GM12892 (cell line): ENCODE results near the gene USP35.

Source experiments
- DNase-seq: peaks from one replicate; pipeline ENCODE4 v3.0.0; 2011; ENCODE audit not compliant: insufficient read length
- FAIRE-seq: peaks from 2 replicates; lab custom pipeline; 2011; peaks lifted over from hg19 to GRCh38; lab: Jason Lieb, UNC
- POLR2A ChIP-seq: IDR thresholded peaks from 2 replicates; pipeline ENCODE4 v1.6.1; 2011; ENCODE audit warnings: low read depth, low read length, control low read depth
- POLR2AphosphoS5 ChIP-seq: IDR thresholded peaks from 2 replicates; pipeline ENCODE4 v1.6.1; 2011; ENCODE audit warnings: low read depth, low read length, control low read depth
- TAF1 ChIP-seq: IDR thresholded peaks from 2 replicates; pipeline ENCODE4 v1.6.1; 2011; ENCODE audit warnings: low read depth, mild to moderate bottlenecking, control low read depth, low read length, borderline replicate concordance

The USP35 gene

GRCh38 chr11:78190374-78190773 is 1.7 kb downstream of the USP35 start:
- FAIRE-seq (no peak), DNase-seq (no peak)

GRCh38 chr11:78190871-78191538 is 2.3 kb downstream of the USP35 start:
- TF ChIP-seq POLR2AphosphoS5, result no peak
- TF ChIP-seq TAF1, result no peak
- no peak for TF ChIP-seq POLR2A
- DNase-seq (no peak), FAIRE-seq (no peak)

More at GRCh38 chr11:78190374-78190773, 1.7 kb downstream of the USP35 start:
- TF ChIP-seq POLR2A (no peak), TAF1 (no peak), POLR2AphosphoS5 (no peak)

GRCh38 chr11:78192223-78192719 is 3.6 kb downstream of the USP35 start:
- TF ChIP-seq POLR2A (no peak), TAF1 (no peak), POLR2AphosphoS5 (no peak)
- DNase-seq (no peak), FAIRE-seq (peak; percentile 66)

DNA sequence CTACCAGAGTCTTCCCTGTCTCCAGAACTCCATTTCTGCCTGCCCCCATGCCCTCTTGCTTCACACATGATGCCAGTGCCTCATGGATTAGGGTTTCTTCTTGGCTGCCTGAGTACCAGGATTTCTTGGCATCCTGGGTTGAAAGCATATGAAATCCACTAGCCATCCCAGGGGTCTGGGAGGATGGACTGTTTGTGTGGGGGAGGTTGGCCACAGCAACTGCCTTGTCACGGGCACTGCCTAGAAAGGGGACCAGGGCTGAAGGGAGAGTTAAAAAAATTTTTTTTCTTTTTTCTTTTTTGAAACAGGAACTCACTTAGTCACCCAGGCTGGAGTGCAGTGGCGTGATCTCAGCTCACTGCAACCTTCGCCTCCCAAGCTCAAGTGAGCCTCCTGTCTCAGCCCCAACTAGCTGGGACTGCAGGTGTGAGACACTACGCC is 4.2 kb downstream of the USP35 start:
- TF ChIP-seq POLR2AphosphoS5 (no peak), TAF1 (no peak), POLR2A (no peak)
- FAIRE-seq, result peak; percentile 14
- DNase-seq, result no peak

GRCh38 chr11:78193806-78194205 is 5.1 kb downstream of the USP35 start:
- DNase-seq, result no peak
- FAIRE-seq, result no peak
- TF ChIP-seq POLR2AphosphoS5 (no peak), POLR2A (no peak), TAF1 (no peak)

GRCh38 chr11:78194490-78194889 is 5.8 kb downstream of the USP35 start:
- FAIRE-seq, result no peak
- TF ChIP-seq TAF1, result no peak
- no peak for TF ChIP-seq POLR2A
- TF ChIP-seq POLR2AphosphoS5, result no peak
- DNase-seq, result no peak

- no peak for DNase-seq
- no peak for TF ChIP-seq TAF1
- no peak for TF ChIP-seq POLR2A
- no peak for TF ChIP-seq POLR2AphosphoS5
- FAIRE-seq, result no peak
Observed at GRCh38 chr11:78195917-78196560, 7.3 kb downstream of the USP35 start.

DNA sequence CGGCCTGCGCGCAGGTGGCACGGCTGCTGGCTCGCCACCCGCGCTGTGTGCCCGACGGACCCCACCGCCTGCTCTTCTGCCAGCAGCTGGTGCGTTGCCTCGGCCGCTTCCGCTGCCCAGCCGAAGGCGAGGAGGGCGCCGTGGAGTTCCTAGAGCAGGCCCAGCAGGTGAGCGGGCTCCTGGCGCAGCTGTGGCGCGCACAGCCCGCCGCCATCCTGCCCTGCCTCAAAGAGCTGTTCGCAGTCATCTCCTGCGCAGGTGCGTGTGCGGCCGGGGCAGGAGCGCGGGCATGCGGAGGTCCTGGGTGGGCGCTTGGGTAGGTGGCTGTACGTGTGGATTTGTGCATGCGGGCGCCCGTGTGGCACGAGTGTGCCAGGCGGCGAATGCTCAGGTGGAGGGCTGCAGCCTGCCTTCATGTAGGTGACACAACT is 8.0 kb downstream of the USP35 start:
- TF ChIP-seq TAF1 (no peak), POLR2AphosphoS5 (no peak), POLR2A (no peak)

GRCh38 chr11:78197816-78198215 is 9.1 kb downstream of the USP35 start:
- FAIRE-seq, result no peak
- DNase-seq, result no peak
- no peak for TF ChIP-seq TAF1
- TF ChIP-seq POLR2A, result no peak
- no peak for TF ChIP-seq POLR2AphosphoS5

More for the DNA sequence above, 8.0 kb downstream of the USP35 start:
- FAIRE-seq (no peak), DNase-seq (no peak)

- FAIRE-seq (peak; percentile 58), DNase-seq (no peak)
- TF ChIP-seq POLR2AphosphoS5 (no peak), TAF1 (no peak), POLR2A (no peak)
Observed at GRCh38 chr11:78199015-78199652, 10.4 kb downstream of the USP35 start.

DNA sequence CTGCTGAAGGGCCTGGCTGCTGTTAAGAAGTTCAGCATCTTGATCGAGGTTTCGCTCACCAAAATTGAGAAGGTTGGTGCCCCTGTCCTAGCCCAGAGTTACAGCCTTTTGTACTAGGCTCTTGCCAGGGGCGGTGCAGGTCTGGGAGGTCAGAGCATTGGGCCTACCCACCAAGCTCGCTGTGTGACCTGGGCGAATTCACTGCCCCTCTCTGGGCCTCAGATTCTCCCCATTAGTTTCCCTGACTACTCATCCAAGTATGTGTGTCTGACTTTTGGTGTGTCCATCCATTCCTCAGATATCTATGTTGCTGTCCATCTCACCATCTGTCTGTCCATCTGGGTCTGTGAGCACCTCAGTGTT is 10.9 kb downstream of the USP35 start:
- FAIRE-seq (no peak), DNase-seq (no peak)
- no peak for TF ChIP-seq POLR2A
- no peak for TF ChIP-seq TAF1
- TF ChIP-seq POLR2AphosphoS5, result no peak

DNA sequence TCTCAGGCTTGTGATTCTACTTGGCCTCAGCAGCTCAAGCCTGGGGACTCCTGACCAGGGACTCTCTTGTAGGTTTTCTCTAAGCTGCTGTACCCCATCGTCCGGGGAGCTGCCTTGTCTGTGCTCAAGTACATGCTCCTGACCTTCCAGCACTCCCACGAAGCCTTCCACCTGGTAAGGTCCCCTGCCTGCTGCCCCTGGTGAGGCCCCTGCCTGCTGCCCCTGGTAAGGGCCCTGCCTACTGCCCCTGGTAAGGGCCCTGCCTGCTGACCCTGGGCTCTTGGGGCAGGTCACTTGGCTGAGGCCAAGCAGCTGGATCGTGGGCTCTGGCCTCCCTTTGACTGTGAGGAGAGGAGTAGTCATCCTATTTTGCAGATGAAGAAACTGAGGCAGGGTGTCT is 11.3 kb downstream of the USP35 start:
- no peak for FAIRE-seq
- TF ChIP-seq POLR2AphosphoS5 (no peak), POLR2A (no peak), TAF1 (no peak)
- no peak for DNase-seq
